Measurements from ENCODE around the gene PNLIPRP3. TPM values are rescaled to one million over a fixed set of nuclear protein-coding genes. Genes with fewer than 3 reads are reported as not detected.

Gene PNLIPRP3
- total RNA-seq, 1 experiment from 2014 or later, result not detected

GRCh38 chr10:116466715-116467422 lies 39.2 kb downstream of the PNLIPRP3 start:
- Histone ChIP-seq H2BK120ac (ENCODE audit: low read depth, low read length, poor library complexity, severe bottlenecking) (no peak overlapping the region), H4K5ac (ENCODE audit: insufficient read length, low read depth, low read length) (no peak overlapping the region), H3K79me1 (ENCODE audit: insufficient read depth, low read depth, low read length, poor library complexity, severe bottlenecking) (no peaks in the 10 kb centered on the region), H4K20me1 (ENCODE audit: control insufficient read depth, insufficient read depth, insufficient read length) (no peaks in the 10 kb centered on the region), H3K9me3 (ENCODE audit: control insufficient read depth, low read depth, low read length) (no peaks in the 10 kb centered on the region), H3K18ac (ENCODE audit: insufficient read length, low read depth, low read length) (no peak overlapping the region), H3K27ac (ENCODE audit: insufficient read length, low read depth, low read length) (no peak overlapping the region), H2BK15ac (ENCODE audit: low read depth, low read length) (peak overlapping the region; percentile 5; the same call in 1 of the 2 replicates), H2BK5ac (ENCODE audit: insufficient read length, low read length) (no peak overlapping the region), H3K14ac (ENCODE audit: insufficient read depth, low read length) (no peak overlapping the region), H3T11ph (ENCODE audit: low read length) (no peak overlapping the region), H3K4ac (ENCODE audit: low read depth, low read length) (no peak overlapping the region), H2BK12ac (ENCODE audit: insufficient read length, low read depth, low read length) (no peak overlapping the region), H3K23me2 (ENCODE audit: insufficient read length, low read depth, low read length, poor library complexity, severe bottlenecking) (no peaks in the 10 kb centered on the region), H3K79me2 (ENCODE audit: insufficient read depth, low read length) (no peaks in the 10 kb centered on the region), H3K9ac (ENCODE audit: extremely low read depth, insufficient read length, low read length) (no peak overlapping the region), H2AK5ac (ENCODE audit: insufficient read length, low read length) (no peak overlapping the region), H4K8ac (replicated peaks; ENCODE audit: insufficient read length, low read depth, low read length) (no peak overlapping the region), H3K27me3 (ENCODE audit: insufficient read depth, low read length) (no peaks in the 10 kb centered on the region), H3K4me2 (ENCODE audit: insufficient read depth, insufficient read length, low read length) (no peak overlapping the region), H4K91ac (ENCODE audit: insufficient read length, low read depth, low read length) (no peak overlapping the region), H3K4me1 (ENCODE audit: insufficient read depth, low read length) (no peaks in the 10 kb centered on the region), H3K56ac (ENCODE audit: insufficient read length, low read depth, low read length) (no peak overlapping the region), H2AFZ (ENCODE audit: low read length) (no peak overlapping the region), H2BK20ac (ENCODE audit: low read depth, low read length, poor library complexity, severe bottlenecking) (no peak overlapping the region), H3K23ac (ENCODE audit: insufficient read length, low read depth, low read length) (no peak overlapping the region)
- Mint-ChIP-seq H3K4me3 (no peak overlapping the region), H3K27ac (no peak overlapping the region), H3K4me1 (peaks cover 0 to 5% of the 10 kb centered on the region in 2 experiments; a peak in 3 of 4 replicates), H3K9me3 (peaks cover 0 to 3% of the 10 kb centered on the region in 2 experiments; a peak in 1 of 5 replicates), H3K36me3 (ENCODE audit: insufficient read depth in 1 of 3, low read depth in 3 of 3) (peaks cover 0 to 4% (median 0%) of the 10 kb centered on the region in 3 experiments; a peak in 2 of 7 replicates), H3K27me3 (ENCODE audit: low read depth) (no peaks in the 10 kb centered on the region)
- no peak for DNase-seq
- no CpG with 5 or more reads among the region's 7 CpGs for WGBS (ENCODE audit: extremely low coverage, insufficient read length, low lambda C conversion rate)
- TF ChIP-seq CTCF (conservative IDR thresholded peaks at IDR 0.05), result no peak
